Mammary epithelial cell (primary cell): ENCODE data around the gene RRAGD.

Experiments used
- CTCF ChIP-seq, 2 donors: IDR thresholded peaks in 1 of 2; conservative IDR thresholded peaks in 1 of 2; 2 replicates each; pipeline ENCODE4 v1.5.1; 2011 to 2012; ENCODE audit warnings: inconsistent platforms in 2 of 2, low read length in 2 of 2, mild to moderate bottlenecking in 2 of 2, control low read depth in 1 of 2, low read depth in 1 of 2; ENCODE audit not compliant: insufficient read depth in 1 of 2; ENCODE audit errors: extremely low read depth in 1 of 2
- EZH2 ChIP-seq: IDR thresholded peaks from 2 replicates; pipeline ENCODE4 v1.6.1; 2012; ENCODE audit warnings: low read length, inconsistent platforms, borderline replicate concordance

- TF ChIP-seq CTCF (conservative IDR thresholded peaks at IDR 0.05 in 1 of 2, IDR thresholded peaks at IDR 0.05 in 1 of 2; ENCODE audit: extremely low read depth in 1 of 2, insufficient read depth in 1 of 2, low read depth in 1 of 2, low read length in 2 of 2) (no peak), EZH2 (no peak)
These were observed 31.0 kb downstream of the RRAGD start for GRCh38 chr6:89381031-89381430.
